Smooth muscle cell (in vitro differentiated cells): ENCODE data around the gene LY9. TPM values are rescaled to one million over a fixed set of nuclear protein-coding genes. Genes with fewer than 3 reads are reported as not detected.

Experiments
- DNase-seq: peaks from one replicate; lab custom pipeline; 2025; ENCODE audit not compliant: unreplicated experiment; lab: John Stamatoyannopoulos, UW
- H2AFZ ChIP-seq: fragments of 200-600 bp; sonication (generic); 2 replicates; pipeline ENCODE4 v1.6.0; 2016; ENCODE audit warnings: antibody characterized with exemption, low read depth, mild to moderate bottlenecking
- H3F3A ChIP-seq: fragments of 200-600 bp; sonication (generic); 2 replicates; pipeline ENCODE4 v1.6.0; 2017; ENCODE audit warnings: antibody characterized with exemption, low read depth
- H3K27ac ChIP-seq: fragments of 200-600 bp; sonication (generic); 2 replicates; pipeline ENCODE4 v1.5.1; 2016; ENCODE audit warnings: low read depth, mild to moderate bottlenecking
- H3K27me3 ChIP-seq: fragments of 200-600 bp; sonication (generic); 2 replicates; pipeline ENCODE4 v1.6.1; 2016; ENCODE audit warnings: low read depth, mild to moderate bottlenecking
- H3K36me3 ChIP-seq: fragments of 200-600 bp; sonication (generic); 2 replicates; pipeline ENCODE4 v1.5.1; 2016; ENCODE audit warnings: low read depth
- H3K4me1 ChIP-seq: fragments of 200-600 bp; sonication (generic); 2 replicates; pipeline ENCODE4 v1.5.1; 2016; ENCODE audit warnings: low read depth
- H3K4me2 ChIP-seq: fragments of 200-600 bp; sonication (generic); 2 replicates; pipeline ENCODE4 v1.6.0; 2016; ENCODE audit warnings: mild to moderate bottlenecking
- H3K4me3 ChIP-seq: fragments of 200-600 bp; sonication (generic); 2 replicates; pipeline ENCODE4 v1.5.1; 2016; ENCODE audit warnings: mild to moderate bottlenecking
- H3K79me2 ChIP-seq: fragments of 200-600 bp; sonication (generic); 2 replicates; pipeline ENCODE4 v1.6.0; 2016; ENCODE audit warnings: low read depth, mild to moderate bottlenecking
- H3K9ac ChIP-seq: fragments of 200-600 bp; sonication (generic); 2 replicates; pipeline ENCODE4 v1.6.0; 2016; ENCODE audit warnings: low read depth
- H3K9me3 ChIP-seq: fragments of 200-600 bp; sonication (generic); replicated peaks from 2 replicates; pipeline ENCODE4 v1.5.1; 2016; ENCODE audit warnings: low read depth
- H4K20me1 ChIP-seq: fragments of 200-600 bp; sonication (generic); 2 replicates; pipeline ENCODE4 v1.6.0; 2016; ENCODE audit warnings: low read depth
- WGBS: methylation state at CpG from one replicate; pipeline ENCODE4 v1.1.7; 2016; ENCODE audit warnings: low lambda C conversion rate; 5-methylcytosine and 5-hydroxymethylcytosine counted together
- polyA plus RNA-seq: library from polyadenylated mRNA; unstranded; fragments of >200 nt; fragmentation: Nextera tagmentation; extraction: Ambion mirVana; gene quantifications from 2 replicates; pipeline ENCODE4 v1.2.1, GENCODE V29; 2016
- total RNA-seq: library from RNA; depleted of rRNA; stranded (reverse); fragments of >200 nt; gene quantifications from 2 replicates; pipeline ENCODE4 v1.2.3, GENCODE V29; 2014
- TF ChIP-seq, protein P1 (sequence below): fragments of 200-600 bp; sonication (generic); IDR thresholded peaks from 2 replicates; pipeline ENCODE4 v1.5.1; 2017; ENCODE audit warnings: borderline replicate concordance, mild to moderate bottlenecking, antibody characterized with exemption; ENCODE audit not compliant: insufficient read depth, poor library complexity, severe bottlenecking

LY9 gene
- total and polyA plus RNA-seq, 2 experiments from 2014 or later = not detected

DNA sequence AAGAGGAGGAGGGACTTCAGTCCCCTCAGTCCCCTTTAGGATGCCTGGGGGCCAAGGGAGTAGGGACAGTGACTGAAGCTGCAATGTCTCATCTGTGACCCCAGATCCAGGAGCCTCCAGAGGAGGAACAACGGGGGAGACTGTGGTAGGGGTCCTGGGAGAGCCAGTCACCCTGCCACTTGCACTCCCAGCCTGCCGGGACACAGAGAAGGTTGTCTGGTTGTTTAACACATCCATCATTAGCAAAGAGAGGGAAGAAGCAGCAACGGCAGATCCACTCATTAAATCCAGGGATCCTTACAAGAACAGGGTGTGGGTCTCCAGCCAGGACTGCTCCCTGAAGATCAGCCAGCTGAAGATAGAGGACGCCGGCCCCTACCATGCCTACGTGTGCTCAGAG lies 18.3 kb downstream of the LY9 start:
- DNase-seq = no peak
- Histone ChIP-seq H3K4me2 (no peak overlapping the region), H3K9ac (no peak overlapping the region), H3K27me3 (no peaks in the 10 kb centered on the region), H3K27ac (no peak overlapping the region), H2AFZ (no peak overlapping the region), H4K20me1 (no peaks in the 10 kb centered on the region), H3K36me3 (no peaks in the 10 kb centered on the region), H3K4me3 (no peak overlapping the region), H3F3A (no peaks in the 10 kb centered on the region), H3K79me2 (no peaks in the 10 kb centered on the region), H3K4me1 (peaks cover 6% of the 10 kb centered on the region), H3K9me3 (no peaks in the 10 kb centered on the region)
- TF ChIP-seq, protein P1, sequence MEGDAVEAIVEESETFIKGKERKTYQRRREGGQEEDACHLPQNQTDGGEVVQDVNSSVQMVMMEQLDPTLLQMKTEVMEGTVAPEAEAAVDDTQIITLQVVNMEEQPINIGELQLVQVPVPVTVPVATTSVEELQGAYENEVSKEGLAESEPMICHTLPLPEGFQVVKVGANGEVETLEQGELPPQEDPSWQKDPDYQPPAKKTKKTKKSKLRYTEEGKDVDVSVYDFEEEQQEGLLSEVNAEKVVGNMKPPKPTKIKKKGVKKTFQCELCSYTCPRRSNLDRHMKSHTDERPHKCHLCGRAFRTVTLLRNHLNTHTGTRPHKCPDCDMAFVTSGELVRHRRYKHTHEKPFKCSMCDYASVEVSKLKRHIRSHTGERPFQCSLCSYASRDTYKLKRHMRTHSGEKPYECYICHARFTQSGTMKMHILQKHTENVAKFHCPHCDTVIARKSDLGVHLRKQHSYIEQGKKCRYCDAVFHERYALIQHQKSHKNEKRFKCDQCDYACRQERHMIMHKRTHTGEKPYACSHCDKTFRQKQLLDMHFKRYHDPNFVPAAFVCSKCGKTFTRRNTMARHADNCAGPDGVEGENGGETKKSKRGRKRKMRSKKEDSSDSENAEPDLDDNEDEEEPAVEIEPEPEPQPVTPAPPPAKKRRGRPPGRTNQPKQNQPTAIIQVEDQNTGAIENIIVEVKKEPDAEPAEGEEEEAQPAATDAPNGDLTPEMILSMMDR = no peak
- 90% methylated on average over 6 of the region's 6 CpGs for WGBS

DNA sequence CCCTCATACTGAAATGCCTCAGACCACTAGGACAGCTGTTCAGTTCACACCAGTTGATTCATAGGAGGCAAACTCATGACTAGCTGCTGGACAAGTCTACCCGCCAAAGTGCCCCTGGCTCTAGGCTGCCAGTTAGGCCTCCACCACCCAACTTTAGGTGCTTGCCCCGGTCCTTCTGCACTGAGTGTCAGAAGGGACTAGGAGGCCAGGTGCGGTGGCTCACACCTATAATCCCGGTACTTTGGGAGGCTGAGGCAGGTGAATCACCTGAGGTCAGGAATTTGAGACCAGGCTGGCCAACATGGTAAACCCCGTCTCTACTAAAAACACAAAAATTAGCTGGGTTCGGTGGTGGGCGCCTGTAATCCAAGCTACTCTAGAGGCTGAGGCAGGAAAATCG lies 18.9 kb downstream of the LY9 start:
- peaks cover 6% of the 10 kb centered on the region for H3K4me1 ChIP-seq
- no peaks in the 10 kb centered on the region for H3F3A ChIP-seq
- DNase-seq = no peak
- H3K79me2 ChIP-seq = no peaks in the 10 kb centered on the region
- TF ChIP-seq, protein P1 = no peak
- WGBS = 89% methylated on average over 8 of the region's 8 CpGs
- H3K27ac ChIP-seq = no peak overlapping the region
- no peak overlapping the region for H2AFZ ChIP-seq
- no peak overlapping the region for H3K4me2 ChIP-seq
- H3K9ac ChIP-seq = no peak overlapping the region
- H3K9me3 ChIP-seq = no peaks in the 10 kb centered on the region
- H3K27me3 ChIP-seq = no peaks in the 10 kb centered on the region
- no peaks in the 10 kb centered on the region for H3K36me3 ChIP-seq
- no peak overlapping the region for H3K4me3 ChIP-seq
- no peaks in the 10 kb centered on the region for H4K20me1 ChIP-seq

DNA sequence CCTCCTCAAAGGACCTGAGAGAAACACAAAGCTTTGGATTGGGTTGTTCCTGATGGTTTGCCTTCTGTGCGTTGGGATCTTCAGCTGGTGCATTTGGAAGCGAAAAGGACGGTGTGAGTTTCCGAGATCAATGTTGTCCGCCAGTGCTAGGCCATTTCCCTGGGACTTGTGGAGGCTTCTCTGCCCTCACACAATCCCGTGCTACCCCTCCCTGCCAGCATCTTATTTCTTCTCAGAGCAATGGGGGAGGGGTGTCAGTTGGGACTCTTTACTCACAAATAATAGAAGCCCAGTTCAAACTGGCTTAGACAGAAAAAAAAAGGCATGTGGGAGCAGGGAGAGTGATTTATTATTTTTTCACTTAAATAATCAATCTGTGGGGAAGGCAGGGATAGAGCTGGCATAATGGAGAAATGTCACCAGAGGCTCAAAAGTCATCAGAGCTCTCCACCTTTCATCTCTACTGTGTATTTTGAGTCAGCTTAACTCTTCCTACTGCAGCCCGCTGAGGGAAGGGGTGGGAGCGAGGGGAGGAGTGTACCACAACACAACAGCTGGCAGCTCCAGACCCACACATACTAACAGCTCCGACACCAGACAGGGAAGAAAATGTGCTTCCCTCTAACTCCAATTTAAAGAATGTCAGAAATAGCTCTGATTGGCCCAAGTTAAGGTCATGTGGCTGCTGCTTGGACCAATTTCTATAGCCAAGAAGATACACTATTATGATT lies 22.4 kb downstream of the LY9 start:
- Histone ChIP-seq H3K4me3 (no peak overlapping the region), H3K36me3 (no peaks in the 10 kb centered on the region), H3K27me3 (no peaks in the 10 kb centered on the region), H3K79me2 (no peaks in the 10 kb centered on the region), H3K4me1 (peaks cover 6% of the 10 kb centered on the region), H3K4me2 (no peak overlapping the region), H3K9ac (no peak overlapping the region), H3K9me3 (no peaks in the 10 kb centered on the region), H4K20me1 (no peaks in the 10 kb centered on the region), H3K27ac (no peak overlapping the region), H3F3A (no peaks in the 10 kb centered on the region), H2AFZ (no peak overlapping the region)
- no peak for DNase-seq
- 79% methylated on average over 9 of the region's 9 CpGs for WGBS
- TF ChIP-seq, protein P1 = no peak

DNA sequence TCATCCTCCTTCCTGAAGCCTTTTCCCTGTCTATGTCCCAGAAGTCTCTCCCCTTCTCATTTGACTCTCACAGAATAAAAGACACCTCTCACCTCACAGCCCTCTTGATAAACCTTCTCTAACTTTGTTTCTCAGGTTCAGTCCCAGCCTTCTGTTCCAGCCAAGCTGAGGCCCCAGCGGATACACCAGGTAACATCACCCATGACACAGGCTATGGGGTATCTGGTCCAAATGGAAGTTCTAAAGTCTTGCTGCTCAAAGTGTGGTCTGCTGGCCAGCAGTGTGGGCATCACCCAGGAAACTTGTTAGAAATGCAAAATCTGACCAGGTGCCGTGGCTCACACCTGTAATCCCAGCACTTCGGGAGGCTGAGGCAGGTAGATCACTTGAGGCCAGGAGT lies 23.2 kb downstream of the LY9 start:
- no peak overlapping the region for H3K27ac ChIP-seq
- DNase-seq = no peak
- no peaks in the 10 kb centered on the region for H3K27me3 ChIP-seq
- no peak overlapping the region for H3K4me2 ChIP-seq
- H3K4me3 ChIP-seq = no peak overlapping the region
- no peaks in the 10 kb centered on the region for H4K20me1 ChIP-seq
- no peaks in the 10 kb centered on the region for H3F3A ChIP-seq
- H3K4me1 ChIP-seq = peaks cover 6% of the 10 kb centered on the region
- no peaks in the 10 kb centered on the region for H3K36me3 ChIP-seq
- no peak overlapping the region for H2AFZ ChIP-seq
- H3K9ac ChIP-seq = no peak overlapping the region
- H3K9me3 ChIP-seq = no peaks in the 10 kb centered on the region
- WGBS = 81% methylated on average over 3 of the region's 3 CpGs
- no peaks in the 10 kb centered on the region for H3K79me2 ChIP-seq
- TF ChIP-seq, protein P1 = no peak
